AG10803 (cell line): ENCODE measurements around the gene DBP.

Experiments
- DNase-seq: peaks from one replicate; pipeline ENCODE4 v3.0.0; 2010; ENCODE audit warnings: low read depth
- H3K4me3 ChIP-seq: 2 replicates; pipeline ENCODE4 v1.5.1; 2011; ENCODE audit warnings: mild to moderate bottlenecking, low read length, control low read depth
- CTCF ChIP-seq: conservative IDR thresholded peaks from 2 replicates; pipeline ENCODE4 v1.5.1; 2011; ENCODE audit warnings: mild to moderate bottlenecking, low read length, control low read depth, inconsistent platforms

DBP gene

GRCh38 chr19:48630296-48631063 lies 6.7 kb downstream of the DBP start:
- no peak for DNase-seq
- H3K4me3 ChIP-seq, result no peak overlapping the region
- TF ChIP-seq CTCF, result no peak

GRCh38 chr19:48629599-48630295 lies 7.4 kb downstream of the DBP start:
- DNase-seq, result no peak
- no peak for TF ChIP-seq CTCF
- no peak overlapping the region for H3K4me3 ChIP-seq

- no peak overlapping the region for H3K4me3 ChIP-seq
- DNase-seq, result no peak
- TF ChIP-seq CTCF, result no peak
These were observed 7.9 kb downstream of the DBP start for GRCh38 chr19:48629297-48629598.

DNA sequence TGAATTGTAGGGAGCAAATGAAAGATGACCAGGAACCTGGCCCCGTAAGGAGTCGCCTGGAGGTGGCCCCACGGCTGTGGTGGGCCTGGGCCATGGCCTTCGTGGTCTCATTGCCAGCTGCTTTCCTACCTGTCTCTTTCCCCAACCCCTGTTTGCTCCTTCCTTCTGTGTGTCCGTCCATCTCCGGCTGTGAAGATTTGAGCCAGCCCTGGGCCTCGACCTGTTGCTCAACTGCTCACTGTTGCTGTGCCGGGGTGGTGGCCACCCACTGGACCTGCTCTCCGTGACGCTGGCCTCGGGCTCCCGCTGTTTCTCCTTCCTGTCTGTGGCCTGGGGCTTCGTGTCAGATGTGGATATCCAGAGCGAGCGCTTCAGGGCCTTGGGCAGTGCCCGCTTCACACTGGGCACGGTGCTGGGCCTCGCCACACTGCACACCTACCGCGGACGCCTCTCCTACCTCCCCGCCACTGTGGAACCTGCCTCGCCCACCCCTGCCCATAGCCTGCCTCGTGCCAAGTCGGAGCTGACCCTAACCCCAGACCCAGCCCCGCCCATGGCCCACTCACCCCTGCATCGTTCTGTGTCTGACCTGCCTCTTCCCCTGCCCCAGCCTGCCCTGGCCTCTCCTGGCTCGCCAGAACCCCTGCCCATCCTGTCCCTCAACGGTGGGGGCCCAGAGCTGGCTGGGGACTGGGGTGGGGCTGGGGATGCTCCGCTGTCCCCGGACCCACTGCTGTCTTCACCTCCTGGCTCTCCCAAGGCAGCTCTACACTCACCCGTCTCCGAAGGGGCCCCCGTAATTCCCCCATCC lies 8.5 kb downstream of the DBP start:
- no peak for DNase-seq

DNA sequence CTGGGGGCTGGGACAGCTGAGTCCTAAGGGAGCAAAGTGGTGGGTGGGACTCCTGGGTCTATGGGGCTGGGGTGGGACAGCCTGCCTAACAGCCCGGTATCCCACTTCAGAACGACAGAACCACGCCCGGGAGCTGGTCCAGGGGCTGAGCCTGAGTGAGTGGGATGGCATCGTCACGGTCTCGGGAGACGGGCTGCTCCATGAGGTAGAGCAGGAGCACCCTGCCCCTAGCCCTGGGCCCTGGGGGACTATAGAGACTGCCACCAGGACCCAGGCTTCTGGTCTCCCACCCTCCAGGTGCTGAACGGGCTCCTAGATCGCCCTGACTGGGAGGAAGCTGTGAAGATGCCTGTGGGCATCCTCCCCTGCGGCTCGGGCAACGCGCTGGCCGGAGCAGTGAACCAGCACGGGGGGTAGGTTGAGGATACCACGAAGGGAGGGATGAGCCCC lies 9.3 kb downstream of the DBP start:
- no peak for TF ChIP-seq CTCF
- DNase-seq, result no peak
- no peak overlapping the region for H3K4me3 ChIP-seq

More for the DNA sequence above, 8.5 kb downstream of the DBP start:
- no peak overlapping the region for H3K4me3 ChIP-seq
- no peak for TF ChIP-seq CTCF

DNA sequence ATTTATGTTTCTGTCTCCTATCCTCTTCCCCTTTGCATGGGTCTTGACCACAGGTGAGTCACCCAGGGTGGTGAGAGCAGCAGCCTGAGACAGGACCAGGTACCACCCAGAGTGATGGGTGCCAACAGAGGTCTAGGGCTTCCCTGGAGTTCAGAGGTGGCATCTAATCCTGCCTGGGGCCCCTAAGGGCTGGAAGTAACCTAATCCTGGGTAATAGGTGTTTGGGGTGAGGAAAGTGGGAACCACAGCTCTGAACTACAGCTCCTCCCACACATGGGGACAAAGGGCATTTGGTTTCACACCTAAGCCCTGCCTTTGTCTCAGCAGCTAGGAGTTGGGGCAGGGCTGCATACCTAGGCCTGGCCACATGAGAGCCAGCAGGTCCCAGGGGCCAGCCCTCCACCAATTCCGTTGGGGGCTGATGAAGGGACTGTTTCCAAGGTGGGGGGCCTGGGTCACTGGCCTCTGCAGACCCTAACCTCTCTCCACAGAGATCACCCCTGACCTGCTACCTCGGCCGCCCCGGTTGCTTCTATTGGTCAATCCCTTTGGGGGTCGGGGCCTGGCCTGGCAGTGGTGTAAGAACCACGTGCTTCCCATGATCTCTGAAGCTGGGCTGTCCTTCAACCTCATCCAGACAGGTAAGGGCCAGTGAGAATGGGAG lies 9.8 kb downstream of the DBP start:
- no peak for DNase-seq
- H3K4me3 ChIP-seq, result no peak overlapping the region
- TF ChIP-seq CTCF, result no peak
